Gastrocnemius medialis (tissue), 4 donors: ENCODE results near the gene AQP11. TPM values are rescaled to one million over a fixed set of nuclear protein-coding genes. Genes with fewer than 3 reads are reported as not detected.

Experiments
- ATAC-seq, 2 donors: fragments of 150-250 bp; one replicate each; pipeline ENCODE4 v1.9.1; 2016
- DNase-seq, 2 donors: peaks; one replicate each; pipeline ENCODE4 v3.0.0-alpha.2; 2019
- H3K27ac ChIP-seq, 4 donors: fragments of 200-600 bp; sonication (generic); 1 replicate in 1 of 4; 2 replicates in 3 of 4; pipeline ENCODE4 v1.5.1; 2016 to 2018; ENCODE audit warnings: mild to moderate bottlenecking in 2 of 4, moderate library complexity in 1 of 4
- H3K27me3 ChIP-seq, 3 donors: fragments of 200-600 bp; sonication (generic) in 2 of 3; 1 replicate in 1 of 3; 2 replicates in 2 of 3; pipeline versions ENCODE4 v1.5.1 to v1.6.0; 2016 to 2019; ENCODE audit warnings: mild to moderate bottlenecking in 1 of 3, moderate library complexity in 1 of 3
- H3K36me3 ChIP-seq, 2 donors: fragments of 200-600 bp; sonication (generic) in 1 of 2; one replicate each; pipeline ENCODE4 v1.5.1; 2017 to 2018
- H3K4me1 ChIP-seq, 2 donors: fragments of 200-600 bp; sonication (generic) in 1 of 2; one replicate each; pipeline ENCODE4 v1.5.1; 2016 to 2017; ENCODE audit warnings: mild to moderate bottlenecking in 2 of 2
- H3K4me3 ChIP-seq, 4 donors: fragments of 200-600 bp; sonication (generic) in 3 of 4; 1 replicate in 1 of 4; 2 replicates in 3 of 4; pipeline ENCODE4 v1.5.1; 2016 to 2019; ENCODE audit warnings: mild to moderate bottlenecking in 2 of 4
- H3K9me3 ChIP-seq, 3 donors: fragments of 200-600 bp; sonication (generic) in 2 of 3; 1 replicate in 1 of 3; 2 replicates in 2 of 3; pipeline ENCODE4 v1.5.1; 2016 to 2019
- CTCF ChIP-seq, 5 experiments: fragments of 450-650 bp in 3 of 5; fragments of 200-600 bp in 2 of 5; sonication (generic) in 2 of 5; IDR thresholded peaks in 4 of 5; conservative IDR thresholded peaks in 1 of 5; 1 replicate in 4 of 5; 2 replicates in 1 of 5; pipeline ENCODE4 v1.5.1; 2016 to 2019; ENCODE audit warnings: antibody characterized with exemption in 5 of 5, mild to moderate bottlenecking in 3 of 5, moderate library complexity in 3 of 5
- POLR2A ChIP-seq, 2 donors: fragments of 450-650 bp; IDR thresholded peaks; one replicate each; pipeline ENCODE4 v1.6.1; 2017; ENCODE audit warnings: antibody characterized with exemption in 2 of 2, mild to moderate bottlenecking in 2 of 2, moderate library complexity in 2 of 2
- in situ Hi-C, 4 donors: fragments of 200-750 bp; cut with MboI; loops; one replicate each; pipeline versions ENCODE4 v1.15.0 to v1.8.0; 2017; ENCODE audit warnings: low sequenced_read_pairs in 4 of 4
- intact Hi-C: fragments of 100-400 bp; cut with DNase I; formaldehyde crosslinking; loops from one replicate; pipeline ENCODE4 v1.15.1; 2023; ENCODE audit warnings: low total_unique reads
- total RNA-seq, 4 donors: library from RNA; depleted of rRNA; stranded (reverse); fragments of >200 nt; gene quantifications; one replicate each; pipeline versions ENCODE4 v1.1.0 to v1.2.3, GENCODE V29; 2016

The AQP11 gene
- total RNA-seq = under 1 TPM in 3 of 4 donors, not detected in 1; 0.11 to 0.82 (median 0.46) TPM

GRCh38 chr11:77589521-77590193 is at the start of gene AQP11:
AQP11 (plus strand) TSS chr11:77589953; CDS start chr11:77589993, 40 bp downstream.
- H3K36me3 ChIP-seq = no peaks in the 10 kb centered on the region
- intact Hi-C loops (no loop called here), in situ Hi-C loops (no loop called here)
- H3K9me3 ChIP-seq = no peaks in the 10 kb centered on the region
- peaks cover 0 to 11% of the 10 kb centered on the region in 2 donors for H3K4me1 ChIP-seq
- DNase-seq (peak; percentile 35 to 53), ATAC-seq (peak; percentile 85 to 89)
- peak within 1 kb of the TSS; percentile 68 to 92 (median 72) for H3K4me3 ChIP-seq
- peak within 1 kb of the TSS; percentile 69 to 84 (median 78) for H3K27ac ChIP-seq
- TF ChIP-seq POLR2A (IDR thresholded peaks at IDR 0.05) = peak in 1 of 2 donors; percentile 37
- TF ChIP-seq CTCF (IDR thresholded peaks at IDR 0.05 in 4 of 5, conservative IDR thresholded peaks at IDR 0.05 in 1 of 5) = peak in 1 of 5 experiments; percentile 8
- no peaks in the 10 kb centered on the region for H3K27me3 ChIP-seq

- Histone ChIP-seq H3K4me3 (no peak overlapping the region), H3K9me3 (no peaks in the 10 kb centered on the region), H3K36me3 (no peaks in the 10 kb centered on the region), H3K27me3 (no peaks in the 10 kb centered on the region), H3K4me1 (no peaks in the 10 kb centered on the region), H3K27ac (no peak overlapping the region)
- TF ChIP-seq CTCF (IDR thresholded peaks at IDR 0.05 in 4 of 5, conservative IDR thresholded peaks at IDR 0.05 in 1 of 5) = no peak
- TF ChIP-seq POLR2A (IDR thresholded peaks at IDR 0.05) = no peak
- in situ Hi-C loops (loop anchor here in 1 of 4 donors (10.0 kb wide), 1 partner anchor 347 kb away; no protein-coding TSS in a partner anchor), intact Hi-C loops (loop anchor here (10.0 kb wide), 1 partner anchor 137 kb away; no protein-coding TSS in a partner anchor)
- DNase-seq (no peak), ATAC-seq (no peak)
These were observed 47.5 kb upstream of the AQP11 start for GRCh38 chr11:77542296-77542695.

GRCh38 chr11:77547047-77547836 is 42.5 kb upstream of the AQP11 start:
- peaks cover 0 to 6% of the 10 kb centered on the region in 2 donors for H3K4me1 ChIP-seq
- H3K36me3 ChIP-seq = no peaks in the 10 kb centered on the region
- H3K27me3 ChIP-seq = no peaks in the 10 kb centered on the region
- ATAC-seq = no peak
- H3K9me3 ChIP-seq = no peaks in the 10 kb centered on the region
- in situ Hi-C loops (loop anchor here in 1 of 4 donors (10.0 kb wide), 1 partner anchor 352 kb away; no protein-coding TSS in a partner anchor), intact Hi-C loops (loop anchor here (10.0 kb wide), 1 partner anchor 142 kb away; no protein-coding TSS in a partner anchor)
- TF ChIP-seq CTCF (IDR thresholded peaks at IDR 0.05 in 4 of 5, conservative IDR thresholded peaks at IDR 0.05 in 1 of 5) = no peak
- TF ChIP-seq POLR2A (IDR thresholded peaks at IDR 0.05) = no peak
- no peak overlapping the region for H3K27ac ChIP-seq
- H3K4me3 ChIP-seq = no peak overlapping the region
- DNase-seq = no peak

GRCh38 chr11:77547863-77548551 is 41.7 kb upstream of the AQP11 start:
- no peaks in the 10 kb centered on the region for H3K27me3 ChIP-seq
- H3K4me1 ChIP-seq = peaks cover 0 to 6% of the 10 kb centered on the region in 2 donors
- H3K36me3 ChIP-seq = no peaks in the 10 kb centered on the region
- TF ChIP-seq CTCF (IDR thresholded peaks at IDR 0.05 in 4 of 5, conservative IDR thresholded peaks at IDR 0.05 in 1 of 5) (peak; percentile 35 to 68 (median 61)), POLR2A (IDR thresholded peaks at IDR 0.05) (no peak)
- no peaks in the 10 kb centered on the region for H3K9me3 ChIP-seq
- peak; percentile 61 to 77 for ATAC-seq
- H3K27ac ChIP-seq = no peak overlapping the region
- no peak overlapping the region for H3K4me3 ChIP-seq
- in situ Hi-C loops (loop anchor here in 1 of 4 donors (10.0 kb wide), 1 partner anchor 353 kb away; no protein-coding TSS in a partner anchor), intact Hi-C loops (loop anchor here (1.0 to 10.0 kb wide), 3 partner anchors 143 to 421 kb away; no protein-coding TSS in a partner anchor)
- no peak for DNase-seq
